Type B pancreatic cell (in vitro differentiated cells): Measurements from ENCODE around the gene HAPLN1. TPM values are rescaled to one million over a fixed set of nuclear protein-coding genes. Genes with fewer than 3 reads are reported as not detected.

Source experiments
- DNase-seq: peaks from one replicate; pipeline ENCODE4 v3.0.0; 2021; ENCODE audit warnings: mixed read lengths; ENCODE audit not compliant: unreplicated experiment; ENCODE audit errors: extremely low spot score
- H3K27ac Mint-ChIP-seq: 2 replicates; pipeline ENCODE4 v1.8.0; 2021; ENCODE audit warnings: mild to moderate bottlenecking, mixed read lengths
- H3K27me3 Mint-ChIP-seq: 2 replicates; pipeline ENCODE4 v1.8.0; 2021; ENCODE audit warnings: mixed read lengths
- H3K36me3 Mint-ChIP-seq: 2 replicates; pipeline ENCODE4 v1.8.0; 2021; ENCODE audit warnings: mixed read lengths
- H3K4me1 Mint-ChIP-seq: one replicate; pipeline ENCODE4 v1.8.0; 2021; ENCODE audit warnings: mixed read lengths; ENCODE audit not compliant: unreplicated experiment
- H3K4me3 Mint-ChIP-seq: 2 replicates; pipeline ENCODE4 v1.8.0; 2021; ENCODE audit warnings: mild to moderate bottlenecking, mixed read lengths
- H3K9me3 Mint-ChIP-seq: 2 replicates; pipeline ENCODE4 v1.8.0; 2021; ENCODE audit warnings: mixed read lengths
- CTCF ChIP-seq: fragments of 200-600 bp; sonication (generic); conservative IDR thresholded peaks from 2 replicates; pipeline ENCODE4 v1.5.0; 2021; ENCODE audit warnings: antibody characterized with exemption, mild to moderate bottlenecking
- long read RNA-seq: library from polyadenylated mRNA; unstranded; transcript quantifications from one replicate; pipeline ENCODE4 v2.0.0, GENCODE V29; 2020
- total RNA-seq: library from RNA; stranded (reverse); gene quantifications from 2 replicates; pipeline ENCODE4 v1.2.1, GENCODE V29; 2021; ENCODE audit warnings: low replicate concordance

Gene HAPLN1
- 3.1 and 5.5 TPM in 2 replicates for total RNA-seq
- long read RNA-seq, full-length matches to known transcripts = 29 of 30 reads
- long read RNA-seq, partial matches to known transcripts = 0 of 30 reads
- long read RNA-seq, other reads (novel, unspliced or antisense) = 1 of 30 reads

GRCh38 chr5:83720836-83721537, at the start of gene HAPLN1:
Gene HAPLN1 (minus strand): TSS chr5:83720855. CDS start chr5:83673523, 47,332 bp downstream.
- TF ChIP-seq CTCF = no peak
- no peaks in the 10 kb centered on the region for H3K9me3 Mint-ChIP-seq
- H3K4me1 Mint-ChIP-seq = peaks cover 38% of the 10 kb centered on the region
- H3K27me3 Mint-ChIP-seq = peaks cover 16% of the 10 kb centered on the region
- no peaks in the 10 kb centered on the region for H3K36me3 Mint-ChIP-seq
- peak within 1 kb of the TSS; percentile 82 for H3K27ac Mint-ChIP-seq
- DNase-seq = no peak
- peak within 1 kb of the TSS; percentile 93 for H3K4me3 Mint-ChIP-seq

GRCh38 chr5:83767409-83767992, 46.8 kb upstream of the HAPLN1 start:
- H3K4me3 Mint-ChIP-seq = no peak overlapping the region
- H3K9me3 Mint-ChIP-seq = peaks cover 4% of the 10 kb centered on the region
- H3K27me3 Mint-ChIP-seq = no peaks in the 10 kb centered on the region
- no peaks in the 10 kb centered on the region for H3K36me3 Mint-ChIP-seq
- TF ChIP-seq CTCF = no peak
- no peak for DNase-seq
- H3K4me1 Mint-ChIP-seq = no peaks in the 10 kb centered on the region
- H3K27ac Mint-ChIP-seq = no peak overlapping the region

GRCh38 chr5:83764101-83764500, 43.4 kb upstream of the HAPLN1 start:
- no peak for TF ChIP-seq CTCF
- H3K27ac Mint-ChIP-seq = no peak overlapping the region
- H3K9me3 Mint-ChIP-seq = peaks cover 4% of the 10 kb centered on the region
- H3K4me1 Mint-ChIP-seq = no peaks in the 10 kb centered on the region
- H3K27me3 Mint-ChIP-seq = no peaks in the 10 kb centered on the region
- DNase-seq = no peak
- H3K4me3 Mint-ChIP-seq = no peak overlapping the region
- H3K36me3 Mint-ChIP-seq = no peaks in the 10 kb centered on the region

- Mint-ChIP-seq H3K27me3 (no peaks in the 10 kb centered on the region), H3K36me3 (no peaks in the 10 kb centered on the region), H3K9me3 (peaks cover 12% of the 10 kb centered on the region), H3K4me3 (no peak overlapping the region), H3K4me1 (no peaks in the 10 kb centered on the region), H3K27ac (no peak overlapping the region)
- no peak for TF ChIP-seq CTCF
- DNase-seq = no peak
Measured at GRCh38 chr5:83760579-83760978, 39.9 kb upstream of the HAPLN1 start.

- H3K4me1 Mint-ChIP-seq = no peaks in the 10 kb centered on the region
- no peak overlapping the region for H3K4me3 Mint-ChIP-seq
- peaks cover 27% of the 10 kb centered on the region for H3K9me3 Mint-ChIP-seq
- H3K27me3 Mint-ChIP-seq = no peaks in the 10 kb centered on the region
- no peak for TF ChIP-seq CTCF
- DNase-seq = no peak
- no peak overlapping the region for H3K27ac Mint-ChIP-seq
- H3K36me3 Mint-ChIP-seq = no peaks in the 10 kb centered on the region
Measured at GRCh38 chr5:83752700-83753099, 32.0 kb upstream of the HAPLN1 start.
